Activated CD4-positive, alpha-beta T cell treated with anti-CD3 and anti-CD28 coated beads, Interleukin-2, amount 50 U/mL, for 1 hour (primary cell): ENCODE results near the gene PTPRD.

Source experiments
- DNase-seq: peaks from one replicate; pipeline ENCODE4 v3.0.0-alpha.2; 2020

The PTPRD gene

GRCh38 chr9:10045598-10045997, 567.2 kb downstream of the PTPRD start:
- no peak for DNase-seq

GRCh38 chr9:10041726-10042229, 571.0 kb downstream of the PTPRD start:
- DNase-seq, result no peak

- no peak for DNase-seq
Measured at GRCh38 chr9:10036095-10036494, 576.7 kb downstream of the PTPRD start.

- DNase-seq, result no peak
Measured at GRCh38 chr9:10032166-10032565, 580.6 kb downstream of the PTPRD start.

GRCh38 chr9:10026443-10026984, 586.3 kb downstream of the PTPRD start:
- DNase-seq, result no peak

- no peak for DNase-seq
Measured at GRCh38 chr9:10015755-10016154, 597.0 kb downstream of the PTPRD start.

- no peak for DNase-seq
Measured at GRCh38 chr9:10014889-10015288, 597.9 kb downstream of the PTPRD start.

GRCh38 chr9:10009401-10009800, 603.4 kb downstream of the PTPRD start:
- no peak for DNase-seq

- DNase-seq, result no peak
Measured at GRCh38 chr9:10008101-10008799, 604.6 kb downstream of the PTPRD start.

- no peak for DNase-seq
Measured at GRCh38 chr9:10007356-10007755, 605.4 kb downstream of the PTPRD start.

GRCh38 chr9:10005206-10005605, 607.6 kb downstream of the PTPRD start:
- DNase-seq, result no peak

- no peak for DNase-seq
Measured at GRCh38 chr9:10003047-10003446, 609.8 kb downstream of the PTPRD start.

- DNase-seq, result no peak
Measured at GRCh38 chr9:10000669-10001068, 612.1 kb downstream of the PTPRD start.

- DNase-seq, result no peak
Measured at GRCh38 chr9:9998491-9999287, 614.1 kb downstream of the PTPRD start.

GRCh38 chr9:9997585-9997984, 615.2 kb downstream of the PTPRD start:
- no peak for DNase-seq

- no peak for DNase-seq
Measured at GRCh38 chr9:9996259-9996658, 616.5 kb downstream of the PTPRD start.

GRCh38 chr9:9992936-9993335, 619.9 kb downstream of the PTPRD start:
- no peak for DNase-seq

GRCh38 chr9:9973062-9973461, 639.7 kb downstream of the PTPRD start:
- no peak for DNase-seq

GRCh38 chr9:9970514-9970913, 642.3 kb downstream of the PTPRD start:
- no peak for DNase-seq

GRCh38 chr9:9963841-9964240, 649.0 kb downstream of the PTPRD start:
- DNase-seq, result no peak

GRCh38 chr9:9961934-9962333, 650.9 kb downstream of the PTPRD start:
- no peak for DNase-seq

- DNase-seq, result no peak
Measured at GRCh38 chr9:9961487-9961886, 651.3 kb downstream of the PTPRD start.

GRCh38 chr9:9951556-9952160, 661.1 kb downstream of the PTPRD start:
- no peak for DNase-seq

- DNase-seq, result no peak
Measured at GRCh38 chr9:9950813-9951212, 662.0 kb downstream of the PTPRD start.
